Measurements from ENCODE around the gene MAP3K3. TPM values are rescaled to one million over a fixed set of nuclear protein-coding genes. Genes with fewer than 3 reads are reported as not detected.

Gene MAP3K3
- total RNA-seq, 3 donors from 2014 or later (not counting 1 experiment from before 2014, with no cell fraction given) = 82.0 to 89.2 (median 88.5) TPM

GRCh38 chr17:63601439-63602371, 20.5 kb upstream of the MAP3K3 start:
- Histone ChIP-seq H3K27ac (ENCODE audit: low read length) (peak overlapping the region; percentile 78), H3K4me1 (ENCODE audit: control insufficient read depth, insufficient read depth, low read length) (peaks cover 31% of the 10 kb centered on the region), H3K36me3 (ENCODE audit: control insufficient read depth, insufficient read depth, low read length) (peaks cover 17% of the 10 kb centered on the region), H3K9me3 (ENCODE audit: control insufficient read depth, insufficient read depth, low read length) (no peaks in the 10 kb centered on the region), H3K4me3 (ENCODE audit: low read length) (peak overlapping the region; percentile 96), H3K27me3 (ENCODE audit: control insufficient read depth, insufficient read depth, low read length) (no peaks in the 10 kb centered on the region)
- no peak for TF ChIP-seq CTCF (IDR thresholded peaks at IDR 0.05)
- peaks cover 38 to 42% of the 10 kb centered on the region in 2 donors for H3K4me1 Mint-ChIP-seq
- DNase-seq (peak in 1 of 2 donors; percentile 27), ATAC-seq (no peak)
- no peaks in the 10 kb centered on the region for H3K27me3 Mint-ChIP-seq (ENCODE audit: low read depth in 2 of 2)
- intact Hi-C loops (cut with micrococcal nuclease) = no loop called here
- H3K9me3 Mint-ChIP-seq = no peaks in the 10 kb centered on the region
- peaks cover 14% of the 10 kb centered on the region for H3K36me3 Mint-ChIP-seq
- peak overlapping the region; percentile 88 for H3K4me3 Mint-ChIP-seq
- WGBS (ENCODE audit: insufficient coverage) = 83% methylated on average over 7 of the region's 9 CpGs
- peak overlapping the region; percentile 75 to 88 for H3K27ac Mint-ChIP-seq

GRCh38 chr17:63609816-63610573, 12.2 kb upstream of the MAP3K3 start:
- H3K9me3 ChIP-seq (ENCODE audit: control insufficient read depth, insufficient read depth, low read length) = no peaks in the 10 kb centered on the region
- Mint-ChIP-seq H3K27ac (no peak overlapping the region), H3K9me3 (no peaks in the 10 kb centered on the region), H3K27me3 (ENCODE audit: low read depth in 2 of 2) (no peaks in the 10 kb centered on the region), H3K36me3 (peaks cover 25% of the 10 kb centered on the region), H3K4me3 (no peak overlapping the region), H3K4me1 (peaks cover 0 to 4% of the 10 kb centered on the region in 2 donors)
- H3K36me3 ChIP-seq (ENCODE audit: control insufficient read depth, insufficient read depth, low read length) = peaks cover 43% of the 10 kb centered on the region
- H3K27me3 ChIP-seq (ENCODE audit: control insufficient read depth, insufficient read depth, low read length) = no peaks in the 10 kb centered on the region
- intact Hi-C loops (cut with micrococcal nuclease) = no loop called here
- H3K27ac ChIP-seq (ENCODE audit: low read length) = peak overlapping the region; percentile 14
- ATAC-seq = no peak
- no peak for TF ChIP-seq CTCF (IDR thresholded peaks at IDR 0.05)
- no peak overlapping the region for H3K4me3 ChIP-seq (ENCODE audit: low read length)
- peaks cover 12% of the 10 kb centered on the region for H3K4me1 ChIP-seq (ENCODE audit: control insufficient read depth, insufficient read depth, low read length)
- WGBS (ENCODE audit: insufficient coverage) = 88% methylated on average over 6 of the region's 6 CpGs
- peak in 1 of 2 donors; percentile 51 for DNase-seq

GRCh38 chr17:63610854-63611253, 11.4 kb upstream of the MAP3K3 start:
- H3K27ac ChIP-seq (ENCODE audit: low read length) = peak overlapping the region; percentile 14
- 95% methylated on average over 10 of the region's 10 CpGs for WGBS (ENCODE audit: insufficient coverage)
- Mint-ChIP-seq H3K36me3 (peaks cover 18% of the 10 kb centered on the region), H3K9me3 (no peaks in the 10 kb centered on the region), H3K4me3 (no peak overlapping the region), H3K4me1 (peaks cover 0 to 4% of the 10 kb centered on the region in 2 donors), H3K27me3 (ENCODE audit: low read depth in 2 of 2) (no peaks in the 10 kb centered on the region), H3K27ac (no peak overlapping the region)
- H3K9me3 ChIP-seq (ENCODE audit: control insufficient read depth, insufficient read depth, low read length) = no peaks in the 10 kb centered on the region
- DNase-seq = no peak
- no peaks in the 10 kb centered on the region for H3K27me3 ChIP-seq (ENCODE audit: control insufficient read depth, insufficient read depth, low read length)
- TF ChIP-seq CTCF (IDR thresholded peaks at IDR 0.05) = no peak
- H3K4me1 ChIP-seq (ENCODE audit: control insufficient read depth, insufficient read depth, low read length) = peaks cover 12% of the 10 kb centered on the region
- intact Hi-C loops (cut with micrococcal nuclease) = no loop called here
- peaks cover 35% of the 10 kb centered on the region for H3K36me3 ChIP-seq (ENCODE audit: control insufficient read depth, insufficient read depth, low read length)
- H3K4me3 ChIP-seq (ENCODE audit: low read length) = no peak overlapping the region
- no peak for ATAC-seq
